GM19397 (cell line): ENCODE results near the gene ENTPD1.
"Not testable (repeated sequence)": the region's sequence is repeated elsewhere in the genome, so short reads cannot be mapped to it uniquely, and the experiment has no call there.

ENCODE experiments used
- ATAC-seq: cut with Tn5 transposase; IDR thresholded peaks from one replicate; pipeline ENCODE4 v1.9.1; 2021; ENCODE audit warnings: mild to moderate bottlenecking, moderate library complexity; ENCODE audit not compliant: unreplicated experiment

Gene ENTPD1

GRCh38 chr10:95907456-95908253 is 151.7 kb downstream of the ENTPD1 start, which contains the start of gene CC2D2B:
Gene CC2D2B (plus strand): TSS chr10:95907975. CDS start chr10:95911324, 3,349 bp downstream.
- peak; percentile 91 for ATAC-seq

GRCh38 chr10:95908450-95908849 is 152.5 kb downstream of the ENTPD1 start:
- no peak for ATAC-seq

DNA sequence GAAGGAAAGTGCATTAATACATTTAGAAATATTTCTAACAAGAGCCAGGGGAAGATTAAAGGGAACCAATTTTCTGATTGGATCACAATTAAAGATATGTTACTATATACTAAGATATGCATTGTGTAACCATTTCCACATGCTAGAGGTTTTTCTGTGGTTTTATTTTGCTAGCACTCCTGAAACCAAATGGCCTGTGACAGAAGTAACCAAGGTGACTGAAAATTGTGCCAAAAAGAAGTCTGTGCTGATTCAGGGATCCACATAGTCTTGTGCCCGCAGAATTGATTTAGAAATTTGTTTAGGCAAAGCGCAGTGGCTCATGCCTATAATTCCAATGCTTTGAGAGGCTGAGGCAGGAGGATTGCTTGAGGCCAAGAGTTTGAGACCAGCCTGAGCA is 153.6 kb downstream of the ENTPD1 start:
- ATAC-seq: no peak

DNA sequence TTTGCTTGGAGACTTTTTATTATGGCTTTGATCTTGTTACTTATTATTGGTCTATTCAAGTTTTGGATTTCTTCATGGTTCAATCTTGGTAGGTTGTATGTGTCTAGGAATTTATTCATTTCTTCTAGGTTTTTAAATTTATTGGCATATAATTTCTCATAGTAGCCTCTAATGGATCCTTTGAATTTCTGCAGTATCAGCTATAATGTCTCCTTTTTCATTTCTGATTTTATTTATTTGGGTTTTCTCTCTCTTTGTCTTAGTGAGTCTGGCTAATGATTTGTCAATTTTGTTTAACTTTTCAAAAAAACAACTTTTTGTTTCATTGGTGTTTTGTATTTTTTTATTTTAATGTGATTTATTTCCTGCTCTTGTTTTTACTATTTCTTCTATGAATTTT is 160.1 kb downstream of the ENTPD1 start:
- not testable (repeated sequence) for ATAC-seq
